Endodermal cell (in vitro differentiated cells): ENCODE data around the gene CASP9. TPM values are rescaled to one million over a fixed set of nuclear protein-coding genes. Genes with fewer than 3 reads are reported as not detected.

Experiments
- DNase-seq: peaks from one replicate; pipeline ENCODE4 v3.0.0-alpha.2; 2017
- H3K27ac ChIP-seq: 2 replicates; pipeline ENCODE4 v1.5.1; 2013; ENCODE audit warnings: mild to moderate bottlenecking, low read depth, low read length, moderate library complexity
- H3K27me3 ChIP-seq: 2 replicates; pipeline ENCODE4 v1.6.1; 2013; ENCODE audit warnings: mild to moderate bottlenecking, low read length, moderate library complexity; ENCODE audit not compliant: insufficient read depth, control insufficient read depth, poor library complexity, severe bottlenecking
- H3K36me3 ChIP-seq: 2 replicates; pipeline ENCODE4 v1.7.0; 2013; ENCODE audit warnings: mild to moderate bottlenecking, low read length, moderate library complexity; ENCODE audit not compliant: control insufficient read depth, insufficient read depth
- H3K4me1 ChIP-seq: one replicate; pipeline ENCODE4 v1.7.0; 2013; ENCODE audit warnings: low read length; ENCODE audit not compliant: control insufficient read depth, insufficient read depth
- H3K4me3 ChIP-seq: 2 replicates; pipeline ENCODE4 v1.5.1; 2013; ENCODE audit warnings: mild to moderate bottlenecking, low read length, moderate library complexity
- H3K9ac ChIP-seq: 2 replicates; pipeline ENCODE4 v1.6.1; 2013; ENCODE audit warnings: mild to moderate bottlenecking, low read length, moderate library complexity; ENCODE audit not compliant: poor library complexity, severe bottlenecking; ENCODE audit errors: extremely low read depth
- H3K9me3 ChIP-seq: 2 replicates; pipeline ENCODE4 v1.6.1; 2013; ENCODE audit warnings: mild to moderate bottlenecking, low read length, moderate library complexity; ENCODE audit not compliant: control insufficient read depth
- H3K27ac Mint-ChIP-seq: 2 replicates; pipeline ENCODE4 v1.8.0; 2020; ENCODE audit warnings: mixed read lengths
- H3K27me3 Mint-ChIP-seq: 2 replicates; pipeline ENCODE4 v1.8.0; 2021; ENCODE audit warnings: mild to moderate bottlenecking, mixed read lengths; ENCODE audit not compliant: insufficient read depth
- H3K36me3 Mint-ChIP-seq: 2 replicates; pipeline ENCODE4 v1.8.0; 2020; ENCODE audit warnings: low read depth, mixed read lengths
- H3K4me1 Mint-ChIP-seq: 2 replicates; pipeline ENCODE4 v1.8.0; 2020; ENCODE audit warnings: mixed read lengths
- H3K4me3 Mint-ChIP-seq: 2 replicates; pipeline ENCODE4 v1.8.0; 2020; ENCODE audit warnings: mild to moderate bottlenecking, moderate library complexity, mixed read lengths
- H3K9me3 Mint-ChIP-seq: 2 replicates; pipeline ENCODE4 v1.8.0; 2020; ENCODE audit warnings: mild to moderate bottlenecking, mixed read lengths
- CTCF ChIP-seq: fragments of 200-600 bp; sonication (generic); conservative IDR thresholded peaks from 2 replicates; pipeline ENCODE4 v1.5.0; 2021; ENCODE audit warnings: antibody characterized with exemption, mild to moderate bottlenecking
- WGBS, 2 experiments: methylation state at CpG; one replicate each; pipeline versions ENCODE4 v1.1.5 to v1.1.7; 2013; ENCODE audit warnings: missing lambda C conversion rate in 2 of 2, mixed read lengths in 1 of 2; ENCODE audit not compliant: insufficient coverage in 1 of 2, insufficient read length in 1 of 2; 5-methylcytosine and 5-hydroxymethylcytosine counted together
- total RNA-seq, 2 donors: library from RNA; stranded (reverse); fragmentation: NEBNext Ultra II Directional in 1 of 2; extraction: Animal tissue kit (Norgen Biotek cat#: 25700) in 1 of 2; gene quantifications; 2 replicates in 1 of 2; 3 replicates in 1 of 2; pipeline ENCODE4 v1.2.1, GENCODE V29; 2021

Gene CASP9
- total RNA-seq, 2 donors from 2014 or later, result 15.5 to 16.1 TPM

DNA sequence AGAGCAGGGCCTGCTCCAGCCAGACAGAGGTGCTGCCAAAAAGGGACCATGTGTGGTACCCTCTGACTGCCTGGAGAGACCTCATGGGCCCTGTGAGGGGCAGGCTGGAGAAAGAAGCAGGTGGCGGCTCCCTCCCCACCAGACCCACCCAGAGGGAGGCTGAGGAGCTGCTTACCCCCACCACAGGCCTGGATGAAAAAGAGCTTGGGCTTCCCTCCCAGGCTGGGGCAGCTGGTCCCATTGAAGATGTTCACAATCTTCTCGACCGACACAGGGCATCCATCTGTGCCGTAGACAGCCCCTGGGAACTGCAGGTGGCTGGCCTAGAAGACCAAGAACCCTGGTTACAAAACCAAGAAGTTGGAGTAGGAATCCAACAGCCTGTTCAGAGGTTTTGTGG is 19.6 kb downstream of the CASP9 start:
- Histone ChIP-seq H3K9ac (no peak overlapping the region), H3K9me3 (no peaks in the 10 kb centered on the region), H3K27ac (no peak overlapping the region), H3K4me1 (no peaks in the 10 kb centered on the region), H3K27me3 (no peaks in the 10 kb centered on the region), H3K36me3 (no peaks in the 10 kb centered on the region), H3K4me3 (no peak overlapping the region)
- Mint-ChIP-seq H3K9me3 (no peaks in the 10 kb centered on the region), H3K27ac (no peak overlapping the region), H3K36me3 (peaks cover 5% of the 10 kb centered on the region), H3K27me3 (no peaks in the 10 kb centered on the region), H3K4me3 (no peak overlapping the region), H3K4me1 (peaks cover 9% of the 10 kb centered on the region)
- no peak for DNase-seq
- 92 to 100% methylated on average over 2 to 4 of the region's 4 CpGs for WGBS, 2 experiments
- no peak for TF ChIP-seq CTCF

DNA sequence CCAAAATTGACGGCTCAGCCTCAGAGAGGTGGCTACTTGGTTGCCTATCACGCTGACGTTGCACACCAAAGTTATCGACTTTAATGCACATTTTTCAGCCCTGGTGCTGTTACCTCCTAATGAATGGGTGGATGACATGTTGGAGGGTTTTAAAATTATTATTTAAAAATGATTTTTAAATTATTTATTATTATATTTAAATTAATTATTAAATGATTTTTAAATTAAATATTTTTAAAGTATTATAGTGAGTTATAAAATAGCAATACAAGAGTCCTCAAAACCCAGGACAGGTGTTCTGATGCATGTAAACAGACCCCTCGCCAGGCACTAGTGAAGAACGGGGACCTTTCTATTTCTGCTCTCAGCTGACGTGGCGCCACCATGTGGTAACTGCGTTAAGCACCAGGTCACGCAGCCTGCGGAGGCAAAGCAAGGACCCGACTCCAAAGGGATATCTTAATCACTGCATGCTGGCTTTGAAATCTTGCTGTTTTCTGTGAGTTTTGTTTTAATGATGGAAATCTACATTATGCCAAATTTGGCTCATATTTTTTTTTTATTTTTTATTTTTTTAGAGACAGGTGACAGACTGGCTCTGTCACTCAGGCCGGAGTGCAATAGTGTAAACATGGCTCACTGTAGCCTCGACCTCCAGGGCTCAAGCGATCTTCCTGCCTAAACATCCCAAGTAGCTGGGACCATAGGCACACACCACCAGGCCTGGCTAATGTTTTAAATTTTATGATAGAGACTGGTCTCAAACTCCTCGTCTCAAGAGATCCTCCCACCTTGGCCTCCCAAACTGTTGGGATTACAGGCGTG is 22.6 kb downstream of the CASP9 start:
- Histone ChIP-seq H3K4me3 (no peak overlapping the region), H3K9ac (no peak overlapping the region), H3K4me1 (no peaks in the 10 kb centered on the region), H3K27ac (no peak overlapping the region), H3K9me3 (peaks cover 7% of the 10 kb centered on the region), H3K36me3 (no peaks in the 10 kb centered on the region), H3K27me3 (no peaks in the 10 kb centered on the region)
- peak; percentile 92 for DNase-seq
- Mint-ChIP-seq H3K27ac (no peak overlapping the region), H3K36me3 (peaks cover 18% of the 10 kb centered on the region), H3K4me3 (no peak overlapping the region), H3K27me3 (no peaks in the 10 kb centered on the region), H3K9me3 (peaks cover 3% of the 10 kb centered on the region), H3K4me1 (peaks cover 6% of the 10 kb centered on the region)
- WGBS, 2 experiments, result 59 to 65% methylated on average over 13 to 17 of the region's 17 CpGs
- TF ChIP-seq CTCF, result peak; percentile 96

DNA sequence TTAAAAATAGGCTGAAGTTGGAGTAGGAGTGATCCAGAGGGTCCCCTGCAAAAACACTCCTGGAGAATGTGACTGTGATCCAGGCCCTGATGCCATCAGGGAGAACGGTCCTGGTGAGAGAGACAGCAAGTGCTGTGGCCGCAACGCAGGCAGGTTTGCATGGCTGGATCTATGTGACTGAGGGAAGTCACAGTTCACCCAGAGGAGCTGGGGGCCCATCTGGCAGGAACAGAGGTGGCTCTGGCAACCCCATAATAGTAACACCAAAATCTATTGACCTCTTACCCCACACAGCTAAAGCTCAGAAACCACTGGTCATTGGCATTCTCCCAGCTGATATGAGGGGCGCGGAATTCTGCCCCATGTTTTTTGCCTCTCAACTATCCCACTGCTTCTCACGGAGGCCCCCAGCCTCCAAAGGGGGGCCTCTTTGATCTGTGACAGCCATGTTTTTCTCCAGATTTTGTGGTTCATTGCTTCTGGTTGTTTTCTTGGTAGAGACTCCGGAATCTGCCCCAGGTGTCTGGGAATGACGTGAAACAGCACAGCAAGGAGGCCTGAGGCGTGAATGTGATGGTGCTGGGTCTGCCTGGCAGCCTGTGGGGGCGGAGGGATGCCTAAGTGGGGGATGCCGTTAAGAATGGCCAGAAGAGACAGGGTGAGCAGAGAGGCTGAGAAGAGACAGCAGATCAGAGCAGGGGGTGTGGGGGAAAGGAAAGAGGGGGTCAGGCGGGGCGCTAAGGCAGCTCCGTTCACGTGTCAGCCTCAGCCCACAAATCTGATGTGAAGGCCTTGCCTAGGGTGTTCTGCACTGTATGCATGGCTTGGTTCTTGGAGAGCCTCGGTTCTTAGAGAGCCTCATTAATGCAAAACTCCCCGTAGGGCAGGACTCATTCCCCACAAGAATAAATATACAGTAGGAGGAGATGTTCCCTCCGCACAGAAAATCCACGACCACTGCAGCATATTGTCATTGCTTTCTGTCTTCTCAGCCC is 23.5 kb downstream of the CASP9 start:
- no peak for TF ChIP-seq CTCF
- Histone ChIP-seq H3K9ac (no peak overlapping the region), H3K36me3 (no peaks in the 10 kb centered on the region), H3K9me3 (peaks cover 7% of the 10 kb centered on the region), H3K4me1 (no peaks in the 10 kb centered on the region), H3K4me3 (no peak overlapping the region), H3K27me3 (no peaks in the 10 kb centered on the region), H3K27ac (peak overlapping the region; percentile 12)
- Mint-ChIP-seq H3K9me3 (peaks cover 3% of the 10 kb centered on the region), H3K4me1 (peaks cover 9% of the 10 kb centered on the region), H3K27me3 (no peaks in the 10 kb centered on the region), H3K36me3 (peaks cover 21% of the 10 kb centered on the region), H3K4me3 (no peak overlapping the region), H3K27ac (no peak overlapping the region)
- 87 to 88% methylated on average over 9 to 19 of the region's 19 CpGs for WGBS, 2 experiments
- peak; percentile 72 for DNase-seq
